Fibroblast of lung (primary cell): ENCODE data around the gene KNDC1. TPM values are rescaled to one million over a fixed set of nuclear protein-coding genes. Genes with fewer than 3 reads are reported as not detected.

Experiments used
- DNase-seq, 2 donors: peaks; one replicate each; pipeline versions ENCODE4 v3.0.0 to v3.0.0-alpha.2; 2010; ENCODE audit warnings: low read depth in 2 of 2
- H2AFZ ChIP-seq: 2 replicates; pipeline ENCODE4 v1.5.1; 2012; ENCODE audit warnings: low read length, control low read depth, inconsistent platforms
- H3K27ac ChIP-seq: 2 replicates; pipeline ENCODE4 v1.5.1; 2011; ENCODE audit warnings: low read length, control low read depth; ENCODE audit not compliant: insufficient read depth
- H3K27me3 ChIP-seq: 2 replicates; pipeline ENCODE4 v1.5.1; 2011; ENCODE audit warnings: mild to moderate bottlenecking, low read length; ENCODE audit not compliant: control insufficient read depth, insufficient read depth
- H3K36me3 ChIP-seq: 2 replicates; pipeline ENCODE4 v1.5.1; 2011; ENCODE audit warnings: low read length; ENCODE audit not compliant: control insufficient read depth, insufficient read depth
- H3K4me1 ChIP-seq: 2 replicates; pipeline ENCODE4 v1.5.1; 2011; ENCODE audit warnings: low read length; ENCODE audit not compliant: control insufficient read depth, insufficient read depth; ENCODE audit errors: extremely low read depth
- H3K4me2 ChIP-seq: 2 replicates; pipeline ENCODE4 v1.5.1; 2011; ENCODE audit warnings: low read length, control low read depth; ENCODE audit not compliant: insufficient read depth; ENCODE audit errors: extremely low read depth
- H3K4me3 ChIP-seq, 4 experiments: fragments of 200-600 bp in 1 of 4; sonication (generic) in 1 of 4; replicated peaks in 1 of 4; 2 replicates each; pipeline ENCODE4 v1.5.1; 2011 to 2016; ENCODE audit warnings: low read length in 4 of 4, low read depth in 3 of 4, mild to moderate bottlenecking in 3 of 4, control low read depth in 2 of 4, inconsistent platforms in 1 of 4, mixed read lengths in 1 of 4; ENCODE audit not compliant: insufficient read depth in 1 of 4; ENCODE audit errors: control extremely low read depth in 1 of 4
- H3K79me2 ChIP-seq: 2 replicates; pipeline ENCODE4 v1.5.1; 2012; ENCODE audit warnings: mild to moderate bottlenecking, low read length, inconsistent platforms; ENCODE audit not compliant: control insufficient read depth, insufficient read depth
- H3K9ac ChIP-seq: 2 replicates; pipeline ENCODE4 v1.5.1; 2011; ENCODE audit warnings: mild to moderate bottlenecking, low read length, control low read depth; ENCODE audit not compliant: insufficient read depth
- H3K9me3 ChIP-seq: 2 replicates; pipeline ENCODE4 v1.5.1; 2012; ENCODE audit warnings: low read depth, low read length; ENCODE audit not compliant: control insufficient read depth, insufficient read depth
- H4K20me1 ChIP-seq: 2 replicates; pipeline ENCODE4 v1.5.1; 2011; ENCODE audit warnings: low read length; ENCODE audit not compliant: control insufficient read depth, insufficient read depth; ENCODE audit errors: extremely low read depth
- CTCF ChIP-seq, 2 donors: IDR thresholded peaks in 1 of 2; conservative IDR thresholded peaks in 1 of 2; 1 replicate in 1 of 2; 2 replicates in 1 of 2; pipeline ENCODE4 v1.5.1; 2011 to 2012; ENCODE audit warnings: low read length in 2 of 2, control low read depth in 1 of 2, inconsistent platforms in 1 of 2, low read depth in 1 of 2, mild to moderate bottlenecking in 1 of 2
- EZH2 ChIP-seq: IDR thresholded peaks from 2 replicates; pipeline ENCODE4 v1.5.1; 2012; ENCODE audit warnings: low read length, control low read depth, mild to moderate bottlenecking; ENCODE audit errors: missing control alignments
- polyA plus RNA-seq, 2 donors: library from polyadenylated mRNA; depleted of rRNA in 1 of 2; stranded (reverse) in 1 of 2; unstranded in 1 of 2; fragments of >200 nt; gene quantifications; 2 replicates each; pipeline ENCODE4 v1.2.1, GENCODE V29; 2011 to 2012; ENCODE audit warnings: missing spikeins in 1 of 2
- total RNA-seq: library from RNA; depleted of rRNA; stranded (reverse); fragments of >200 nt; gene quantifications from 2 replicates; pipeline ENCODE4 v1.2.1, GENCODE V29; 2014

Gene KNDC1
- total and polyA plus RNA-seq, 2 donors (not counting 1 experiment from before 2014, with no cell fraction given), result 0.20 to 0.50 TPM

- no peaks in the 10 kb centered on the region for H4K20me1 ChIP-seq
- no peak overlapping the region for H3K9ac ChIP-seq
- no peaks in the 10 kb centered on the region for H3K9me3 ChIP-seq
- no peak overlapping the region for H3K4me3 ChIP-seq
- no peak overlapping the region for H3K4me2 ChIP-seq
- no peak overlapping the region for H2AFZ ChIP-seq
- no peaks in the 10 kb centered on the region for H3K27me3 ChIP-seq
- TF ChIP-seq CTCF (conservative IDR thresholded peaks at IDR 0.05 in 1 of 2, IDR thresholded peaks at IDR 0.05 in 1 of 2; ENCODE audit: low read depth in 1 of 2, low read length in 2 of 2) (no peak), EZH2 (no peak)
- H3K79me2 ChIP-seq, result no peaks in the 10 kb centered on the region
- no peaks in the 10 kb centered on the region for H3K4me1 ChIP-seq
- no peak for DNase-seq
- no peaks in the 10 kb centered on the region for H3K36me3 ChIP-seq
- H3K27ac ChIP-seq, result no peak overlapping the region
Observed at GRCh38 chr10:133128126-133129070, 31.6 kb upstream of the KNDC1 start.

GRCh38 chr10:133129071-133129858, 30.8 kb upstream of the KNDC1 start:
- no peaks in the 10 kb centered on the region for H3K9me3 ChIP-seq
- DNase-seq, result no peak

More at GRCh38 chr10:133129071-133129858, 30.8 kb upstream of the KNDC1 start:
- no peak overlapping the region for H3K4me2 ChIP-seq
- H3K4me1 ChIP-seq, result no peaks in the 10 kb centered on the region
- no peak overlapping the region for H3K4me3 ChIP-seq
- H3K79me2 ChIP-seq, result no peaks in the 10 kb centered on the region
- H4K20me1 ChIP-seq, result no peaks in the 10 kb centered on the region
- no peak overlapping the region for H3K9ac ChIP-seq
- no peak overlapping the region for H2AFZ ChIP-seq
- H3K36me3 ChIP-seq, result no peaks in the 10 kb centered on the region
- no peaks in the 10 kb centered on the region for H3K27me3 ChIP-seq
- TF ChIP-seq EZH2, result no peak
- TF ChIP-seq CTCF (conservative IDR thresholded peaks at IDR 0.05 in 1 of 2, IDR thresholded peaks at IDR 0.05 in 1 of 2; ENCODE audit: low read depth in 1 of 2, low read length in 2 of 2), result no peak
- H3K27ac ChIP-seq, result no peak overlapping the region
